Regular cardiac myocyte (primary cell): ENCODE results near the gene CTRL. TPM values are rescaled to one million over a fixed set of nuclear protein-coding genes. Genes with fewer than 3 reads are reported as not detected.

Experiments used
- total RNA-seq: library from RNA; depleted of rRNA; stranded (reverse); fragments of >200 nt; gene quantifications from 2 replicates; pipeline ENCODE4 v1.2.3, GENCODE V29; 2014

CTRL gene
- 0.56 and 0.96 TPM in 2 replicates for total RNA-seq

GRCh38 chr16:67931712-67932461, at the start of gene CTRL:
Gene CTRL (minus strand): TSS chr16:67931862. CDS start chr16:67931852, 10 bp downstream.

GRCh38 chr16:67979955-67980678, 48.5 kb upstream of the CTRL start, which contains the start of gene DPEP3:
Gene DPEP3 (minus strand): TSS chr16:67980499. CDS start chr16:67980380, 119 bp downstream.

GRCh38 chr16:67968400-67969253, 37.0 kb upstream of the CTRL start, which contains the start of gene SLC12A4:
Gene SLC12A4 (minus strand): TSS chr16:67968637. CDS start chr16:67968553, 84 bp downstream.

GRCh38 chr16:67943619-67944504, 12.2 kb upstream of the CTRL start, which contains the start of gene LCAT:
Gene LCAT (minus strand): TSS chr16:67944120. CDS start chr16:67944101, 19 bp downstream.

GRCh38 chr16:67936124-67936879, 4.6 kb upstream of the CTRL start, which contains the start of gene PSMB10:
Gene PSMB10 (minus strand): TSS chr16:67936850. CDS start chr16:67936749, 101 bp downstream.

GRCh38 chr16:67892899-67893742, 38.5 kb downstream of the CTRL start, which contains the start of gene PSKH1:
Gene PSKH1 (plus strand): TSS chr16:67893254. CDS start chr16:67908750, 15,496 bp downstream.

GRCh38 chr16:67884684-67885083, 47.0 kb downstream of the CTRL start, which contains the start of gene NRN1L:
Gene NRN1L (plus strand): TSS chr16:67884885. CDS start chr16:67884904, 19 bp downstream.

Other genes with a start within 250 kb of the CTRL start
- 11.3 and 17.3 TPM in 2 replicates for gene GFOD2, start 212.5 kb downstream of the CTRL start, total RNA-seq
- gene RANBP10, start 125.3 kb downstream of the CTRL start, total RNA-seq: 3.1 and 3.8 TPM in 2 replicates
- gene TSNAXIP1, start 125.0 kb downstream of the CTRL start, total RNA-seq: 0.38 and 1.1 TPM in 2 replicates
- 34.7 and 39.5 TPM in 2 replicates for gene THAP11, start 89.5 kb downstream of the CTRL start, total RNA-seq
- 153 and 331 TPM in 2 replicates for gene NUTF2, start 84.9 kb downstream of the CTRL start, total RNA-seq
- gene CENPT, start 84.2 kb downstream of the CTRL start, total RNA-seq: 24.2 and 40.6 TPM in 2 replicates
- gene EDC4, start 58.8 kb downstream of the CTRL start, total RNA-seq: 32.7 and 59.4 TPM in 2 replicates
- not detected in 2 replicates for gene NRN1L, start 47.0 kb downstream of the CTRL start, total RNA-seq
- 13.5 and 14.8 TPM in 2 replicates for gene PSKH1, start 38.6 kb downstream of the CTRL start, total RNA-seq
- gene PSMB10, start 5.0 kb upstream of the CTRL start, total RNA-seq: 47.9 and 55.8 TPM in 2 replicates
- gene LCAT, start 12.3 kb upstream of the CTRL start, total RNA-seq: 3.1 and 8.5 TPM in 2 replicates
- 103 and 122 TPM in 2 replicates for gene SLC12A4, start 36.8 kb upstream of the CTRL start, total RNA-seq
- gene DPEP3, start 48.6 kb upstream of the CTRL start, total RNA-seq: not detected in 2 replicates
- gene DPEP2, start 67.6 kb upstream of the CTRL start, total RNA-seq: under 0.01 TPM in 1 of 2 replicates, not detected in the other
- gene DPEP2NB, start 84.0 kb upstream of the CTRL start, total RNA-seq: not detected in 2 replicates
- 6.2 and 10.2 TPM in 2 replicates for gene DDX28, start 91.4 kb upstream of the CTRL start, total RNA-seq
- gene DUS2, start 91.4 kb upstream of the CTRL start, total RNA-seq: 14.4 and 23.2 TPM in 2 replicates
- 9.2 and 12.1 TPM in 2 replicates for gene NFATC3, start 153.5 kb upstream of the CTRL start, total RNA-seq